CD14-positive monocyte (primary cell): Measurements from ENCODE around the gene SSR4. TPM values are rescaled to one million over a fixed set of nuclear protein-coding genes. Genes with fewer than 3 reads are reported as not detected.

Experiments
- DNase-seq, 3 donors: peaks; one replicate each; pipeline ENCODE4 v3.0.0-alpha.2; 2011 to 2022
- H2AFZ ChIP-seq: 2 replicates; pipeline ENCODE4 v1.6.0; 2012; ENCODE audit warnings: mild to moderate bottlenecking, low read depth, low read length, inconsistent platforms; ENCODE audit not compliant: insufficient read depth, poor library complexity, severe bottlenecking
- H3K27ac ChIP-seq, 2 donors: 1 replicate in 1 of 2; 2 replicates in 1 of 2; pipeline ENCODE4 v1.5.1; 2012 to 2013; ENCODE audit warnings: low read length in 2 of 2, control low read depth in 1 of 2, inconsistent platforms in 1 of 2, low read depth in 1 of 2, mild to moderate bottlenecking in 1 of 2
- H3K27me3 ChIP-seq, 2 donors: one replicate each; pipeline versions ENCODE4 v1.6.0 to v1.6.1; 2011 to 2013; ENCODE audit warnings: low read length in 2 of 2; ENCODE audit not compliant: control insufficient read depth in 2 of 2, insufficient read depth in 2 of 2
- H3K36me3 ChIP-seq, 2 donors: replicated peaks in 1 of 2; 1 replicate in 1 of 2; 2 replicates in 1 of 2; pipeline versions ENCODE4 v1.5.1 to v1.6.1; 2012 to 2013; ENCODE audit warnings: low read length in 2 of 2, control low read depth in 1 of 2, inconsistent platforms in 1 of 2, mild to moderate bottlenecking in 1 of 2; ENCODE audit not compliant: insufficient read depth in 2 of 2, control insufficient read depth in 1 of 2
- H3K4me1 ChIP-seq, 2 donors: 1 replicate in 1 of 2; 2 replicates in 1 of 2; pipeline versions ENCODE4 v1.5.1 to v1.6.1; 2012 to 2013; ENCODE audit warnings: low read length in 2 of 2, control low read depth in 1 of 2, inconsistent platforms in 1 of 2, mild to moderate bottlenecking in 1 of 2, moderate library complexity in 1 of 2; ENCODE audit not compliant: insufficient read depth in 2 of 2, control insufficient read depth in 1 of 2
- H3K4me2 ChIP-seq: replicated peaks from 2 replicates; pipeline ENCODE3; 2012; ENCODE audit warnings: low read length, moderate library complexity, mild to moderate bottlenecking; ENCODE audit not compliant: poor library complexity, severe bottlenecking; ENCODE audit errors: extremely low read depth
- H3K4me3 ChIP-seq, 3 experiments: fragments of 200-600 bp in 1 of 3; sonication (generic) in 1 of 3; replicated peaks in 1 of 3; 1 replicate in 2 of 3; 2 replicates in 1 of 3; pipeline ENCODE4 v1.5.1; 2011 to 2013; ENCODE audit warnings: low read length in 3 of 3, mild to moderate bottlenecking in 3 of 3, control low read depth in 2 of 3, low read depth in 2 of 3, inconsistent platforms in 1 of 3, moderate library complexity in 1 of 3
- H3K79me2 ChIP-seq: 2 replicates; pipeline ENCODE4 v1.6.0; 2012; ENCODE audit warnings: mild to moderate bottlenecking, control low read depth, inconsistent platforms, low read length, moderate library complexity; ENCODE audit not compliant: insufficient read depth
- H3K9ac ChIP-seq: 2 replicates; pipeline ENCODE4 v1.6.0; 2017; ENCODE audit warnings: low read length, mild to moderate bottlenecking; ENCODE audit not compliant: insufficient read depth, poor library complexity, severe bottlenecking
- H3K9me3 ChIP-seq, 2 donors: replicated peaks in 1 of 2; 1 replicate in 1 of 2; 2 replicates in 1 of 2; pipeline versions ENCODE4 v1.5.1 to v1.6.1; 2012 to 2013; ENCODE audit warnings: low read length in 2 of 2, control low read depth in 1 of 2; ENCODE audit not compliant: control insufficient read depth in 1 of 2, insufficient read depth in 1 of 2
- H4K20me1 ChIP-seq: 2 replicates; pipeline ENCODE4 v1.6.0; 2012; ENCODE audit warnings: mild to moderate bottlenecking, low read length, control low read depth, moderate library complexity; ENCODE audit not compliant: insufficient read depth
- H3K27ac Mint-ChIP-seq, 7 donors: one replicate each; pipeline ENCODE4 v1.8.0; 2020; ENCODE audit warnings: mild to moderate bottlenecking in 7 of 7, mixed read lengths in 7 of 7, moderate library complexity in 6 of 7, inconsistent platforms in 2 of 7
- H3K27me3 Mint-ChIP-seq, 3 donors: one replicate each; pipeline ENCODE4 v1.8.0; 2021 to 2022; ENCODE audit warnings: low read depth in 3 of 3, mild to moderate bottlenecking in 3 of 3, mixed read lengths in 3 of 3, moderate library complexity in 3 of 3, inconsistent platforms in 1 of 3
- H3K36me3 Mint-ChIP-seq, 2 donors: one replicate each; pipeline ENCODE4 v1.8.0; 2020; ENCODE audit warnings: mixed read lengths in 2 of 2, inconsistent platforms in 1 of 2, mild to moderate bottlenecking in 1 of 2
- H3K4me1 Mint-ChIP-seq: one replicate; pipeline ENCODE4 v1.8.0; 2020; ENCODE audit warnings: mild to moderate bottlenecking, mixed read lengths
- H3K4me3 Mint-ChIP-seq, 2 donors: one replicate each; pipeline ENCODE4 v1.8.0; 2020; ENCODE audit warnings: mild to moderate bottlenecking in 2 of 2, mixed read lengths in 2 of 2, moderate library complexity in 1 of 2
- H3K9me3 Mint-ChIP-seq, 7 donors: one replicate each; pipeline ENCODE4 v1.8.0; 2020 to 2022; ENCODE audit warnings: mixed read lengths in 7 of 7, mild to moderate bottlenecking in 6 of 7, moderate library complexity in 6 of 7, inconsistent platforms in 2 of 7
- CTCF ChIP-seq: fragments of 200-600 bp; IDR thresholded peaks from one replicate; pipeline ENCODE4 v1.8.0; 2022; ENCODE audit warnings: antibody characterized with exemption, mild to moderate bottlenecking
- WGBS: methylation state at CpG from one replicate; pipeline ENCODE4 v1.1.5; 2013; ENCODE audit warnings: missing lambda C conversion rate; ENCODE audit not compliant: insufficient coverage; 5-methylcytosine and 5-hydroxymethylcytosine counted together
- intact Hi-C, 2 donors: fragments of 100-400 bp; cut with micrococcal nuclease; formaldehyde crosslinking; loops; one replicate each; pipeline versions ENCODE4 v1.15.0 to v1.15.1; 2023
- polyA plus RNA-seq, 3 donors: library from polyadenylated mRNA; depleted of rRNA in 1 of 3; unstranded in 2 of 3; stranded (reverse) in 1 of 3; fragments of 300-500 nt in 2 of 3; fragments of >200 nt in 1 of 3; fragmentation: Illumina TruSeq in 2 of 3; gene quantifications; 1 replicate in 2 of 3; 2 replicates in 1 of 3; pipeline ENCODE4 v1.2.3, GENCODE V29; 2012 to 2021

The SSR4 gene
- polyA plus RNA-seq, 3 donors, result 201 to 419 (median 362) TPM

DNA sequence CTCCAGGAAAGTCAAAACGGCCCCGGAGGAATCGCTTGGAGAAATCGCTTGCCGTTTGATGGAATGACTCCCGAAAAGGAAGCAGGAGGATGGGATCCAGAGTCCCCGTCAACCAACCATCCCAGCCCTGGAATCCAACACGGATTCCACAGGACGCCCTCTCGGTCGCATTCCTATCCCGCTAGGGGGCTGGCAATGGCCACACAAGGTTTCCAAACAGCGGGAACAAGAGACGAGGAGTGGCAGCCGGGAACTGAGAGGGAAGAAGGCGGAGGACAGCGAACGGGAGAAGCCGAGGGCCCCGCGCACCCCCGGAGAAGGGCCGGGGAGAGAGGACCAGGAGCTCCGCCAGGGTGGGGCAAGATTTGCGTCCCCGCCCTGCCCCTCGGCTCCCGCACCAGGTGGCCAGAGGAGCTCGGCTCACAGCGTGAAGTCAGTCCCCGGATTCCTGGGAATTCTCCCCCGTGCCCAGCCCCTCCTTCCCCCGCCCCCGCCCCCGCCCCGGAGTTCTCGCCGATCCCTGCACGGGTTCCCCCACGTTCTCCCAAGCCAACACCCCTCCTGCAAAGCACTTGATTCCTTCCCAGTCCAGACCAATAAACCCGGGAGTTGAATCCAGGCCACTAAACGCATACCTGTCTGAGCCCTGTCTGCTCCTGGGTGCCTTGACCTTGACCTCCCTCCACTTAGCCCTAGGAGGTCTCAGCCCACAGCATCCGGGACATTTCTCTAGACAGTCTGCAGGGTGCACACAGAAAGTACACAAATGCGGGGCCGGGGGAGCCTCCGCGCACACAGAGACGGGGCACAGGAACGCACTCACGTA, 34.5 kb downstream of the SSR4 start:
- Histone ChIP-seq H3K27ac (no peak overlapping the region), H3K4me3 (no peak overlapping the region), H3K79me2 (no peaks in the 10 kb centered on the region), H3K27me3 (peaks cover 43 to 77% of the 10 kb centered on the region in 2 donors), H3K4me1 (no peaks in the 10 kb centered on the region), H3K9ac (no peak overlapping the region), H3K9me3 (peaks cover 0 to 21% of the 10 kb centered on the region in 2 donors), H2AFZ (no peak overlapping the region), H3K4me2 (no peak overlapping the region), H3K36me3 (no peaks in the 10 kb centered on the region), H4K20me1 (no peaks in the 10 kb centered on the region)
- Mint-ChIP-seq H3K4me1 (peaks cover 1% of the 10 kb centered on the region), H3K9me3 (peaks cover 0 to 26% (median 20%) of the 10 kb centered on the region in 7 donors), H3K27me3 (peaks cover 54 to 85% (median 81%) of the 10 kb centered on the region in 3 donors), H3K27ac (no peak overlapping the region), H3K36me3 (no peaks in the 10 kb centered on the region), H3K4me3 (peak overlapping the region in 1 of 2 donors; percentile 59)
- WGBS, result 8% methylated on average over 20 of the region's 50 CpGs
- no peak for TF ChIP-seq CTCF
- DNase-seq, result no peak
- intact Hi-C loops, result no loop called here

DNA sequence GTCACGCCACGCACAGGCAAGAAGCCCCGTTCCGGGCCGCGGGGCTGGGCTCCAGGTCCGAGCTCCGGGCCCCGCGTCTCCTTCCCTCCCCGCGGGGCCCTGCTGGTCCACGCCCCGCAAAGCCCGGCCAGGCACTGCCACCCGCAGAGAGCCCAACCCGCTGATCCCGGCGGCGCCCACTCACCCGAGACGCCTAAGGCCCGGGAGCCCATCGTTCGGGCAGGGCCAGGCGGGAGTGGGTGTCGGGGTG, 35.0 kb downstream of the SSR4 start:
- no peaks in the 10 kb centered on the region for H3K4me1 ChIP-seq
- Mint-ChIP-seq H3K27me3 (peaks cover 52 to 81% (median 77%) of the 10 kb centered on the region in 3 donors), H3K36me3 (no peaks in the 10 kb centered on the region), H3K4me3 (peak overlapping the region in 1 of 2 donors; percentile 59), H3K27ac (no peak overlapping the region), H3K4me1 (peaks cover 1% of the 10 kb centered on the region), H3K9me3 (peaks cover 0 to 28% (median 20%) of the 10 kb centered on the region in 7 donors)
- H3K9me3 ChIP-seq, result peaks cover 0 to 21% of the 10 kb centered on the region in 2 donors
- no peak for DNase-seq
- H3K79me2 ChIP-seq, result no peaks in the 10 kb centered on the region
- intact Hi-C loops, result no loop called here
- H3K27ac ChIP-seq, result no peak overlapping the region
- no peak overlapping the region for H3K9ac ChIP-seq
- peaks cover 42 to 77% of the 10 kb centered on the region in 2 donors for H3K27me3 ChIP-seq
- H3K36me3 ChIP-seq, result no peaks in the 10 kb centered on the region
- no peak overlapping the region for H2AFZ ChIP-seq
- no peak overlapping the region for H3K4me3 ChIP-seq
- no peak overlapping the region for H3K4me2 ChIP-seq
- no peaks in the 10 kb centered on the region for H4K20me1 ChIP-seq
- WGBS, result 0% methylated on average over 16 of the region's 27 CpGs
- TF ChIP-seq CTCF, result no peak
